HG03457 (cell line): Measurements from ENCODE around the gene FMO5.
"Not testable (repeated sequence)": the region's sequence is repeated elsewhere in the genome, so short reads cannot be mapped to it uniquely, and the experiment has no call there.

Source experiments
- ATAC-seq: cut with Tn5 transposase; IDR thresholded peaks from one replicate; pipeline ENCODE4 v1.9.1; 2021; ENCODE audit warnings: moderate number of reproducible peaks; ENCODE audit not compliant: unreplicated experiment

FMO5 gene

DNA sequence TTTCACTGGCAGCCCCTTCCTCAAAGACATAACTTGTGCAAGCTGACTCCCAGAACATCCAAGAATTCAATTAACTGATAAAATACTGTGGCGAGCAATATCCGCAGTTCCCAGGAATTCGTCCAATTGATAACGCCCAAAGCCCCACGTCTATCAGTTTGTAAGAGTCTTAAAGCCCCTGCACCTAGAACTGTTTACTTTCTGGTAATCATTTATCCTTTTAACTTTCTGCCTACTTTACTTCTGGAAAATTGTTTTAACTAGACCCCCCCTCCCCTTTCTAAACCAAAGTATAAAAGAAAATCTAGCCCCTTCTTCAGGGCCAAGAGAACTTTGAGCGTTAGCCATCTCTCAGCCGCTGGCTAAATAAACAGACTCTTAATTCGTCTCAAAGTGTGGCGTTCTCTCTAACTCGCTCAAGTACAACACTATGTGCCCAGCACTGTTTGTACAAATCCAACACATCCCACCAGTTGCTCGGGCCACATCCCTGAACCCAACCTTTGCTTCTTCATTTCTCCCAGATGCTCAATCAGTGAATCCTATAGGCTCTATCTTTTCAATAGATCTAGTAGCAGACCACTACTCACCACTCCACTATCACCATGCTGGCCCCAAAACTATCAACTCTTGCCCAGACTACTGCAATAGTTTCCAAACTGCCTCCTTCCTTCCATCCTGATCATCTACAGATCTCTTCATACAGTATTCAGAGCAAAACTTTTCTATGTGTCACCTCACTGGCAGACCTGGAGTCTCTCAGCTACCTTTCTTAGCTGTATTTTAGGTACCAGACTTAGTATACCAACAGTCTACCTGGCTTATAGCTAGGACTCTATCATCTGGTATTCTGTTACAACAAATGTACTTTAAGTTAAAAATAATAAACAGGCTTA, 14.0 kb upstream of the FMO5 start:
- no peak for ATAC-seq

DNA sequence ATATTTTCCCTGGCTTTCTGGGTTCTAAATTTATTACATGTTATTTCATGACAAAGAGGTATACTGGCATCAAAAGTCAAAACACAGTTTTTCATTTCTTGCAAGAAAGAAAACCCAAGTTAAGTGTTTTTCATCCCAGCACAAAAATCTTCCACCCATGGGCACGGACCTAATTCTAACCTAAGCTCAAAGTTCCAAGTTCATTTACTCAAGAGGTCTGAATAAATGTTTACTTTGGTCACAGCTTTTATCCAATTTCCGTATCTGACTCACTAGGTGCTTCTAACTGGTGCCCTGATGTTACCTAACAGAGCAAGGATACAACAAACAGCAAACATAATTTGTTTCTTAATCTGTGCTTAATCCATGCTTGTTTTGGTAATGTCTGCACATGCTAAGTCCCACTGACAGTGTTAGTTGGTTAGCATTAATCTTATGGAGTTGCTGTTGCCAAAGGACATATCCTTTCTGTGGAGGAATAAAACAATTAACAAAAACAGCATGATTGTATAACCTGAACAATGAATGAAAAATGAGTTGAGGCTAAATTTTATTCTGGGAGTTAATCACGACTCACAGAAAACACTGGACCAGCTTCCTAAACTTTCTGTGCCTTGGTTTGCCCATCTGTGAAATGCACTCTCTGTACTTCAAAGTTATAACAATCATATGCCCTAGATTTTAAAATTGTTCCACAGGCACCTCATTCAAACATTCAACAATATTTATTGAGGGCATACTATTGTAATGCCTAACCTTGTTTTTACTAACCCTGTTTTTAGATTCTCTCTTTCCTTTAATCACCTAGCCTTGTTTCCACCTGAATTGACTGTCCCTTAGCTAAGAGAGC, 13.1 kb upstream of the FMO5 start:
- ATAC-seq = no peak

DNA sequence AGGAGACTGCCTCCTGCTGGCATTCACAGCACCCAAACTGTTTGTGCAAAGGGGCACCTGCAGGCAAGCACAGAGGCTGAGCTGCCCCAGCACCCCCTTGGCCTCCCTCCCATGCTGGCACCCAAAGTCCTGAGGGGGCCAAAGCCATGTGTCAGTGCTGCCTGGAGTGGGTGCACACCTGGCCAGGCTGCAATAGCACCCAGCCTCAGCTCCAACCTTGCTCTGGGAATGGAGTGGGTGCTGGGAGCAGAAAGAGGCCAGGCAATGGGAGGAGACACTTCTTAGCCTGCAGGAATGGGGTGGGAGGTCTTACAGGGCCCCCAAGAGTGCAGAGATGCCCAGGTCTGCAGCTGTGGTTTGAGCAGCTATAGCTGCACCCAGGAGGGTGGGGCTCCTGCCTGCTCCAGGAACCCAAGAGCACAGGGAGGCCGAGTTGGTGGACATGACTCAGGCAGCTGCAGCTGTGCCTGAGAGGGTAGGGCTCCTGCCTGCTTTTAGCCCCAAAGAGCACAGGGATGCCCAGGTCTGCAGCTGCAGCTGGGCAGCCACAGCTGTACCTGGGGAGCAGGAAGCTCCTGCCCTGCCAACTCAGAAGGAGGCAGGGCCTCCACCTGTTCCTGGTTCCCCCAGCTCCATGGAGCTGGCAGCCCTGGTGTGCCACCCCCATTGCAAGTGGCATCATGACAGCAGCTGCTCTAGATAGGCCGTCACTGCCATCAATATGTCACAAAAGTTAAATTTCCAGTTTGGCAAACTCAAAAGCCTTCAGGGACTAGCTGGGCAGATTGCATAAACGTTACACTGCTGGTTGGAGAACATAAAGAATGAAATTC, 12.0 kb upstream of the FMO5 start:
- ATAC-seq = no peak

DNA sequence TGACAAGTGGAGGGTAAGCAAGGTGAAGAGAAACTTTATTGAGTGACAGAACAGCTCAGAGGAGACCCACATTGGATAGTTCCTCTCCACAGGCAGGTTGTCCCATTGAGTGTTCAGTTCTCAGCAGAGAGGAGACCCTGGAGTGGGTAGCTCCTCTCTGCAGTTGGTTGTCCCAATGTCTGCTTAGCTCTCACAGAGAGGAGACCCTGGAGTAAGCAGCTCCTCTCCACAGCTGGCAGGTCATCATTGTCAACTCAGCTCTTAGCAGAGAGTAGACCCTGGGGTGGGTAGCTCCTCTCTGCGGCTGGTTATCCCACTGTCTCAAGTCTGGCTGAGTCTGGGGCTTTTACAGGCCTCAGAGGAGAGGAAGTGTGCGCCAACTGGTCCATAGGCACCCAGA, 11.3 kb upstream of the FMO5 start:
- no peak for ATAC-seq

DNA sequence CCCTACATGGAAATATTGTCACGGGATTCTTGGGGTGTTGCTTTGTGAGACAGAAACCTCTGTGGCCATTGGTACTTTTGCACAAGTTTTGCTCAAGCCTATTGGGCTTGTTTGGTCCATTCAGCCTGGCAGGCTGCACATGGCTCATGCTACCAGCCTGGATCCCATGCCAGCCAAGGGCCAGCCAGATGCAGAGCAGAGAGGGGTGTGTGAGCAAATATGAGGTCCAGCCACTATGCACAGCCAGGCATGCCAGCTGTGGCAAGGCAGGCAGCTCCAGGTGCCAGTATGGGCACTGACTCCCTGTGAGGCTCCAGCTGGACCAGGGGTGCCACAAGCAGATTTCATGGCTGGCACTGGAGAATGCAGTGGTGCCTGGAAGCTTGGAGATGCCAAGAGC, 10.7 kb upstream of the FMO5 start:
- no peak for ATAC-seq

DNA sequence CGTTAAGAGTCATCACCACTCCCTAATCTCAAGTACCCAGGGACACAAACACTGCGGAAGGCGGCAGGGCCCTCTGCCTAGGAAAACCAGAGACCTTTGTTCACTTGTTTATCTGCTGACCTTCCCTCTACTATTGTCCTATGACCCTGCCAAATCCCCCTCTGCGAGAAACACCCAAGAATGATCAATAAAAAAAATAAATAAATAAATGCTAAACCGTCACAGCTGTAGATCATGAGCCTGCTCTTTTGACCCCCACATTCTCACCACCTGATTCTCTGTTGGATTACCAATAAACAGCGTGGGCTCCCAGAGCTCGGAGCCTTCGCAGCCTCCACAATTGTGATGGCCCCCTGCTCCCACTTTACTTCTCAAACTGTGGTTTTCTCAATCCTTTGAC, 8.8 kb upstream of the FMO5 start:
- ATAC-seq = not testable (repeated sequence)

DNA sequence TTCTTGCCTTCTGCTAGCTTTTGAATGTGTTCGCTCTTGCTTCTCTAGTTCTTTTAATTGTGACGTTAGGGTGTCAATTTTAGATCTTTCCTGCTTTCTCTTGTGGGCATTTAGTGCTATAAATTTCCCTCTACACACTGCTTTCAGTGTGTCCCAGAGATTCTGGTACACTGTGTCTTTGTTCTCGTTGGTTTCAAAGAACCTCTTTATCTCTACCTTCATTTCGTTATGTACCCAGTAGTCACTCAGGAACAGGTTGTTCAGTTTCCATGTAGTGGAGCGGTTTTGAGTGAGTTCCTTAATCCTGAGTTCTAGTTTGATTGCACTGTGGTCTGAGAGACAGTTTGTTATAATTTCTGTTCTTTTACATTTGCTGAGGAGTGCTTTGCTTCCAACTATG, 5.9 kb upstream of the FMO5 start:
- not testable (repeated sequence) for ATAC-seq

- ATAC-seq = no peak
Observed at GRCh38 chr1:147223740-147224615, 1.2 kb downstream of the FMO5 start.

GRCh38 chr1:147218606-147219005, 6.5 kb downstream of the FMO5 start:
- no peak for ATAC-seq

DNA sequence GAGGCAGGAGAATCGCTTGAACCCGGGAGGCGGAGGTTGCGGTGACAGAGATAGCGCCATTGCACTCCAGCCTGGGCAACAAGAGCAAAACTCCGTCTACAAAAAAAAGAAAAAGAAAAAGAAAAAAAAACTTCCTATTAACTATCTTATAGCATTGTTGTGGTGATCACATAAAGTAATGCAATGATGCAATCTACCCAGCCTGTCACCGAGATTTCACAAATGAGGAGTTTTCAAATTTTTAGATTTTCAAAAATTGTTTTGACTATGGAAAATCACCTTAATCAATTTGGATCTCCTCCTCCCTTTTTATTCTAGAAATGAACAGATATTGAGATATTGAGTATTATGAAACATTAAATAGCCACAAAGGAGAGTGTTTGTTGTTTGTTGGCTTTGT, 8.0 kb downstream of the FMO5 start:
- ATAC-seq = no peak

GRCh38 chr1:147216124-147216523, 9.0 kb downstream of the FMO5 start:
- no peak for ATAC-seq

GRCh38 chr1:147215540-147215916, 9.6 kb downstream of the FMO5 start:
- no peak for ATAC-seq

DNA sequence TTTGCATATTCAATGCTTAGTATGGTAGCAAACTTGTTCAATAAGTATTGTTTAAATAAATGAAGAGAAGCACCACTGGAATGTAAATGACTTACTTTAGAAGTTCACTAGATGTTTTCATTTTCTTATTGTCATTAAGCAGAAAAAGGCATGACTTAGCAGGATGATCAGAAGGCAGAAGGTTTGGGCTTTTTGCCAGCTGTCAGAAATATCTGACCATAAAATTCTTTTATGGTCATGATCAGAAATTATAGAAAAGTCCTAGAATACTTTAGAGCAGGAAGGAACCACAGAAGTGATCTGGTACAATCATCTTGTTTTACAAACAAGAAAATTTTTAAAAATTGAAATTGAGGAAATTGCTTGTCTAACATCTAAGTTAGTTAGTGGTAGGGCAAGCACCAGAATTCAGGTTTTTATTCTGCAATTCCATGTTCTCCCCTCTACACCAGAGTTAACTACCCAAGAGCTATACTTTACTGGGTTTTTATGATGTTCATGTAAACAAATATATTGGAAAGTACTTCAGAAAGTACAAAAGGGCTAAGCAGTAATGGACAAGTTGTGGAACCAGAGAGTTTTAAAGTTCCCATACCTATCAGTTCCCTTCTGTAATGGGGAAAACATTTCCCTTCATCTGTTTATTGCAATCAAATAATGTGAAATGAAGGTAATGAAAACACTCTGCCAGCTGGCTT, 10.1 kb downstream of the FMO5 start:
- no peak for ATAC-seq

GRCh38 chr1:147214325-147214724, 10.8 kb downstream of the FMO5 start:
- ATAC-seq = no peak

DNA sequence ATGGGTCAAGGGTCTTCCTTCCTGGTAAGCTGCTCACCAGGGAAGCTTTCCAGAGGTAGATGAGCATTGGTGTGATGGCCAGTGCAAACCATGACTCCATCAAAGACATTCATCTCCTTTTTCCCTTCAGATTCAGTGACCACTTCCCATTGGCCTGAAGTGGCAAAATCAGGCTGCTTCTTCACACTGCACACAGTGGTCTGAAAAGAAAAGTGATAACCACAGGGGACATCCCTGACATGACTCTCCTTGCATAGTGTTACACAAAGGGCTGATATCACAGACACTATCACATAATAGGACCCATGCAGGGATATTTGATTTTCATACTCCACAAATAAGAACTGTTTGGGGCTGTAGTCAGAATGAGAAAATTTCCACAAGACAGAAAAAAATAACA, 11.9 kb downstream of the FMO5 start:
- ATAC-seq = no peak

GRCh38 chr1:147211577-147211976, 13.6 kb downstream of the FMO5 start:
- no peak for ATAC-seq

DNA sequence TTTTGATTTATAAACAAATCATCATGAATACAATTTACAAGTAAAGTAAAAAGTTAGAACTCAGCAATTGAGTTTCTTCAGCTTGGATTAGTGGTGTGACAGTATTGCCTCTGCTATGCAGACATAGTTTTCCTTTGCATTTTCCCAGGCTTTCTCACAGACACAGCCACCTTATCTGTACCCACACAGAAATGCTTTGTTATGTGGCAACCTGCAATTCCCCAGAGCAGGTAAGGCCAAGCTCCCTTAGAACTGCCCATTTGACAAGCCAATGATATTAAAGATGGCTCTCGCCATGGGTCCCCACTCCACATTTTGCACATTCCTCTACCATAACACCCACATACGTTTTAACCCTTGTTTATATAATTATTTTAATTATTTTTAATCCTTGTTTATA, 14.2 kb downstream of the FMO5 start:
- no peak for ATAC-seq

- ATAC-seq = no peak
Observed at GRCh38 chr1:147209825-147210821, 15.0 kb downstream of the FMO5 start.
